Keratinocyte (primary cell): ENCODE data around the gene ABR.

ENCODE experiments used
- CTCF ChIP-seq, 3 experiments: IDR thresholded peaks in 1 of 3; conservative IDR thresholded peaks in 1 of 3; optimal IDR thresholded peaks in 1 of 3; 2 replicates in 2 of 3; 3 replicates in 1 of 3; pipeline versions ENCODE3 to v1.5.1; 2011; ENCODE audit warnings: low read length in 3 of 3, mild to moderate bottlenecking in 3 of 3, moderate library complexity in 2 of 3, control low read depth in 1 of 3, inconsistent platforms in 1 of 3; ENCODE audit not compliant: insufficient read depth in 2 of 3; ENCODE audit errors: extremely low read depth in 1 of 3
- EZH2 ChIP-seq: IDR thresholded peaks from one replicate; pipeline ENCODE4 v1.6.1; 2012; ENCODE audit warnings: inconsistent platforms, mild to moderate bottlenecking, low read length, moderate library complexity

- TF ChIP-seq CTCF (optimal IDR thresholded peaks at IDR 0.05 in 1 of 3, IDR thresholded peaks at IDR 0.05 in 1 of 3, conservative IDR thresholded peaks at IDR 0.05 in 1 of 3; ENCODE audit: extremely low read depth in 1 of 3, insufficient read depth in 2 of 3, low read length in 3 of 3) (peak; percentile 92 to 100 (median 92)), EZH2 (no peak)
These were observed 7.4 kb upstream of the ABR start for GRCh38 chr17:1186923-1187771.
